Panc1 (cell line): ENCODE measurements around the gene TMED9. TPM values are rescaled to one million over a fixed set of nuclear protein-coding genes. Genes with fewer than 3 reads are reported as not detected.

ENCODE experiments used
- ATAC-seq: fragments of 200-7000 bp; cut with Tn5 transposase; 2 replicates; pipeline ENCODE4 v1.9.1; 2020; ENCODE audit warnings: mild to moderate bottlenecking, moderate library complexity
- BruUV-seq: library from RNA; stranded (reverse); fragments of 400-500 nt; replicated peaks from 2 replicates; lab custom pipeline; 2021; lab: Mats Ljungman, UMichigan
- CTCF ChIA-PET: fragments of 300-600 bp; sonication (Branson Sonifier 250); formaldehyde crosslinking; loops from one replicate; lab custom pipeline; 2022; ENCODE audit warnings: antibody characterized with exemption; lab: Charles Lee
- POLR2A ChIA-PET: fragments of 300-600 bp; sonication (Branson Sonifier 250); formaldehyde crosslinking; loops from one replicate; lab custom pipeline; 2022; ENCODE audit warnings: antibody characterized with exemption; lab: Charles Lee
- DNase-seq: peaks from one replicate; pipeline ENCODE4 v3.0.0-alpha.2; 2010; ENCODE audit warnings: low read depth, low spot score
- H3K27ac ChIP-seq: 2 replicates; pipeline ENCODE4 v1.5.1; 2011; ENCODE audit warnings: mild to moderate bottlenecking, low read length, inconsistent platforms
- H3K27me3 ChIP-seq: fragments of 200-500 bp; sonication (Bioruptor generic); 2 replicates; pipeline ENCODE4 v1.6.0; 2014; ENCODE audit warnings: low read length, inconsistent platforms; ENCODE audit not compliant: control insufficient read depth, insufficient read depth
- H3K36me3 ChIP-seq: fragments of 200-500 bp; sonication (Bioruptor generic); 2 replicates; pipeline ENCODE4 v1.5.1; 2014; ENCODE audit warnings: inconsistent platforms, mild to moderate bottlenecking, low read length, moderate library complexity; ENCODE audit not compliant: control insufficient read depth, insufficient read depth
- H3K4me1 ChIP-seq: 2 replicates; pipeline ENCODE4 v1.5.1; 2011; ENCODE audit warnings: inconsistent platforms, mild to moderate bottlenecking, low read length, moderate library complexity; ENCODE audit not compliant: control insufficient read depth, insufficient read depth
- H3K4me3 ChIP-seq, 2 experiments: 2 replicates each; pipeline ENCODE4 v1.5.1; 2011 to 2012; ENCODE audit warnings: low read depth in 2 of 2, low read length in 2 of 2, mild to moderate bottlenecking in 2 of 2, inconsistent platforms in 1 of 2, moderate library complexity in 1 of 2
- H3K9me3 ChIP-seq: fragments of 200-500 bp; sonication (Bioruptor generic); 2 replicates; pipeline ENCODE4 v1.5.1; 2014; ENCODE audit warnings: low read depth, mild to moderate bottlenecking, inconsistent platforms, low read length, moderate library complexity; ENCODE audit not compliant: control insufficient read depth, insufficient read depth
- CTCF ChIP-seq: fragments of 450-650 bp; IDR thresholded peaks from 2 replicates; pipeline ENCODE4 v1.5.1; 2017; ENCODE audit warnings: mild to moderate bottlenecking
- POLR2AphosphoS5 ChIP-seq: IDR thresholded peaks from 2 replicates; pipeline ENCODE4 v1.6.1; 2012; ENCODE audit warnings: mild to moderate bottlenecking, low read depth, low read length, moderate library complexity
- SIN3A ChIP-seq: IDR thresholded peaks from 2 replicates; pipeline ENCODE4 v1.6.1; 2012; ENCODE audit warnings: low read depth, mild to moderate bottlenecking, low read length, moderate library complexity, borderline replicate concordance; ENCODE audit not compliant: insufficient read depth
- TCF7L2 ChIP-seq: IDR thresholded peaks from 2 replicates; pipeline ENCODE4 v1.6.1; 2011; ENCODE audit warnings: mild to moderate bottlenecking, low read depth, low read length, inconsistent platforms
- in situ Hi-C: cut with HindIII; loops from 2 replicates; pipeline ENCODE4 v1.10.0; 2016; ENCODE audit warnings: low sequenced_read_pairs, low pct_unique_long_range_greater_than_20kb
- intact Hi-C: fragments of 100-400 bp; cut with micrococcal nuclease; formaldehyde crosslinking; loops from one replicate; pipeline ENCODE4 v1.10.0; 2022; ENCODE audit not compliant: unreplicated experiment
- total RNA-seq: library from RNA; stranded (reverse); gene quantifications from one replicate; pipeline ENCODE4 v1.2.1, GENCODE V29; 2021; ENCODE audit not compliant: unreplicated experiment
- TF ChIP-seq, protein P1 (sequence below), 2 experiments: IDR thresholded peaks; 2 replicates each; pipeline ENCODE4 v1.6.1; 2011 to 2012; ENCODE audit warnings: low read depth in 2 of 2, control low read depth in 1 of 2, low read length in 1 of 2, mild to moderate bottlenecking in 1 of 2, moderate library complexity in 1 of 2; ENCODE audit not compliant: insufficient read depth in 1 of 2

The TMED9 gene
- total RNA-seq, 1 experiment from 2014 or later, result 293 TPM

DNA sequence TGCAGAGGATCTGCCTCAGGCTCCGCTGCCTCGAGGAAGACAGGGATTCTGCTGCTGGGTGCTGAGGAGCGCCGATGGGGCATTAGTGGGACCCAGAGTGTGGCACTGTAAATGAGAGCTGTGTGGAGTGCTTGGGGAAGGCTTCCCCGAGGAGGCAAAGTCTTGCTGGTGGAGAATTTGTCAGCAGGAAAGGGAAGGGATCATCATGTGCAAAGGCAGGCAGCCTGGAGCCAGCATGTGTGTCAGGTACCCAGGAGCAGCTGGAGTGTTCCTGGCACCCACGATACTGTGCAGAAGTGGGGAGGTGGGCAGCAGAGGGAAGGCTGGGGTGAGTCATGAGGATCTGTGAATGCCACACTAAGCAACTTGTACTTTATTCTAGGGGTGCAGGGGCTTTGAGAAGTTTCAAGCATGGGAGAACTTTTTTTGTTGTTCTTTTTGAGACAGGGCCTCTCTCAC lies 20.2 kb downstream of the TMED9 start:
- DNase-seq, result no peak
- H3K36me3 ChIP-seq, result no peaks in the 10 kb centered on the region
- no peak overlapping the region for H3K27ac ChIP-seq
- in situ Hi-C loops, result no loop called here
- H3K4me1 ChIP-seq, result no peaks in the 10 kb centered on the region
- intact Hi-C loops, result no loop called here
- H3K27me3 ChIP-seq, result no peaks in the 10 kb centered on the region
- BruUV-seq, result no TSS peak
- no peak overlapping the region for H3K4me3 ChIP-seq
- H3K9me3 ChIP-seq, result no peaks in the 10 kb centered on the region
- CTCF ChIA-PET, result no interaction called here
- POLR2A ChIA-PET, result no interaction called here
- ATAC-seq, result no peak
- no peak for TF ChIP-seq CTCF
- no peak for TF ChIP-seq SIN3A
- no peak for TF ChIP-seq POLR2AphosphoS5
- no peak for TF ChIP-seq TCF7L2
- TF ChIP-seq, protein P1, sequence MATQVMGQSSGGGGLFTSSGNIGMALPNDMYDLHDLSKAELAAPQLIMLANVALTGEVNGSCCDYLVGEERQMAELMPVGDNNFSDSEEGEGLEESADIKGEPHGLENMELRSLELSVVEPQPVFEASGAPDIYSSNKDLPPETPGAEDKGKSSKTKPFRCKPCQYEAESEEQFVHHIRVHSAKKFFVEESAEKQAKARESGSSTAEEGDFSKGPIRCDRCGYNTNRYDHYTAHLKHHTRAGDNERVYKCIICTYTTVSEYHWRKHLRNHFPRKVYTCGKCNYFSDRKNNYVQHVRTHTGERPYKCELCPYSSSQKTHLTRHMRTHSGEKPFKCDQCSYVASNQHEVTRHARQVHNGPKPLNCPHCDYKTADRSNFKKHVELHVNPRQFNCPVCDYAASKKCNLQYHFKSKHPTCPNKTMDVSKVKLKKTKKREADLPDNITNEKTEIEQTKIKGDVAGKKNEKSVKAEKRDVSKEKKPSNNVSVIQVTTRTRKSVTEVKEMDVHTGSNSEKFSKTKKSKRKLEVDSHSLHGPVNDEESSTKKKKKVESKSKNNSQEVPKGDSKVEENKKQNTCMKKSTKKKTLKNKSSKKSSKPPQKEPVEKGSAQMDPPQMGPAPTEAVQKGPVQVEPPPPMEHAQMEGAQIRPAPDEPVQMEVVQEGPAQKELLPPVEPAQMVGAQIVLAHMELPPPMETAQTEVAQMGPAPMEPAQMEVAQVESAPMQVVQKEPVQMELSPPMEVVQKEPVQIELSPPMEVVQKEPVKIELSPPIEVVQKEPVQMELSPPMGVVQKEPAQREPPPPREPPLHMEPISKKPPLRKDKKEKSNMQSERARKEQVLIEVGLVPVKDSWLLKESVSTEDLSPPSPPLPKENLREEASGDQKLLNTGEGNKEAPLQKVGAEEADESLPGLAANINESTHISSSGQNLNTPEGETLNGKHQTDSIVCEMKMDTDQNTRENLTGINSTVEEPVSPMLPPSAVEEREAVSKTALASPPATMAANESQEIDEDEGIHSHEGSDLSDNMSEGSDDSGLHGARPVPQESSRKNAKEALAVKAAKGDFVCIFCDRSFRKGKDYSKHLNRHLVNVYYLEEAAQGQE (IDR thresholded peaks at IDR 0.05; ENCODE audit: insufficient read depth in 1 of 2, low read depth in 2 of 2, low read length in 1 of 2), result no peak

DNA sequence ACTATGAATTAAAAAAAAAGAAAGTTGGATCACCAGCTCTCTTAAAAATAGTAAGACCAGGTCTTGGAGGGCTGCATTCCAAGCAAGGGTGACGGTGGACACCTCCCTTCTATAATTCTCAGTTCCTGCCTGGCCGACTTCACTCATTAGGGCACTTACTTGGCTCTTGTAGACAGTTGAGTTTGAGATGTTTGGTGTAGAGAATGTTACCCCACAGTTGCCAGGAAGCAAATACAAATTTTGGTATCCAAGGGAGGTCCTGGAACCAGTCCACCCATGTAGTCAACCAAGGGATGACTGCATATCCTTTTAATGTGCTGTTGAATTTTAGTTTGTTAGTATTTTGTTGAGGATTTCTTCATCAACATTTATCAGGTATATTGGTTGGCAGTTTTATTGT lies 28.6 kb downstream of the TMED9 start:
- CTCF ChIA-PET, result no interaction called here
- no peaks in the 10 kb centered on the region for H3K4me1 ChIP-seq
- no TSS peak for BruUV-seq

More for the DNA sequence above, 28.6 kb downstream of the TMED9 start:
- DNase-seq (no peak), ATAC-seq (no peak)
- H3K4me3 ChIP-seq, result no peak overlapping the region
- no peak overlapping the region for H3K27ac ChIP-seq
- H3K27me3 ChIP-seq, result no peaks in the 10 kb centered on the region
- no peaks in the 10 kb centered on the region for H3K36me3 ChIP-seq
- in situ Hi-C loops (no loop called here), intact Hi-C loops (no loop called here)
- H3K9me3 ChIP-seq, result no peaks in the 10 kb centered on the region
- no peak for TF ChIP-seq TCF7L2
- no peak for TF ChIP-seq CTCF
- TF ChIP-seq POLR2AphosphoS5, result no peak
- TF ChIP-seq SIN3A, result no peak
- TF ChIP-seq, protein P1 (IDR thresholded peaks at IDR 0.05; ENCODE audit: insufficient read depth in 1 of 2, low read depth in 2 of 2, low read length in 1 of 2), result no peak
- POLR2A ChIA-PET, result no interaction called here
